ENCODE results near the gene NMD3.
"Not testable (repeated sequence)": the region's sequence is repeated elsewhere in the genome, so short reads cannot be mapped to it uniquely, and the experiment has no call there.

NMD3 gene

DNA sequence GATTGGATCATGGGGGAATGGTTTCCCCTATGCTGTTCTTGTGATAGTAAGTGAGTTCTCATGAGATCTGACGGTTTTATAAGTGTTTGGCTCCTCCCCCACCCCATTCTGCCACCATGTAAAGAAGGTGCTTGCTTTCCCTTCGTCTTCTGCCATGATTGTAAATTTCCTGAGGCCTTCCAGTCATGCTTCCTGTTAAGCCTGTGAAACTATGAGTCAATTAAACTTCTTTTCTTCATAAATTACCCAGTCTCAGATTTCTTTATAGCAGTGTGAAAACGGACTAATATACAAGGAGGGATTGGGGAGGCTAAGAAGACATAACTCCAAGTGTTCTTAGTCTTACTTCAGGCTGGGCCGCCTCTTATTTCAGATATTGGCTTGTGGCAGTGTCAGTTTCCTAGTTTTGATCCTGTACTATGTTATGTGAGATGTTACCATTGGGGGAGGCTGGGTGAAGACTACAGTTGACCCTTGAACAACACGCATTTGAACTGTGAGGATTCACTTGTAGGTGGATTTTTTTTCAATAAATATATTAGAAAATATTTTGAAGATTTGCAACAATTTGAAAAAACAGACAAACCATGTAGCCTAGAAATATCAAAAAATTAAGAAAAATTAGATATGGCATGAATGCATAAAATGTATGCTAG lies 44.9 kb downstream of the NMD3 start:
- H3K27ac ChIP-seq (ENCODE audit: low read depth, low read length), result no peak overlapping the region
- no peaks in the 10 kb centered on the region for H3K9me3 ChIP-seq (ENCODE audit: control insufficient read depth, insufficient read depth, low read length)
- H3K9ac ChIP-seq (ENCODE audit: low read depth, low read length), result no peak overlapping the region
- no peaks in the 10 kb centered on the region for H3K27me3 ChIP-seq (ENCODE audit: control insufficient read depth, insufficient read depth, low read length)
- H3K36me3 ChIP-seq (ENCODE audit: control insufficient read depth, insufficient read depth, low read length), result no peaks in the 10 kb centered on the region
- no peak overlapping the region for H3K4me3 ChIP-seq (ENCODE audit: low read depth, low read length)
- no peaks in the 10 kb centered on the region for H3K4me1 ChIP-seq (ENCODE audit: control insufficient read depth, insufficient read depth, low read length)

DNA sequence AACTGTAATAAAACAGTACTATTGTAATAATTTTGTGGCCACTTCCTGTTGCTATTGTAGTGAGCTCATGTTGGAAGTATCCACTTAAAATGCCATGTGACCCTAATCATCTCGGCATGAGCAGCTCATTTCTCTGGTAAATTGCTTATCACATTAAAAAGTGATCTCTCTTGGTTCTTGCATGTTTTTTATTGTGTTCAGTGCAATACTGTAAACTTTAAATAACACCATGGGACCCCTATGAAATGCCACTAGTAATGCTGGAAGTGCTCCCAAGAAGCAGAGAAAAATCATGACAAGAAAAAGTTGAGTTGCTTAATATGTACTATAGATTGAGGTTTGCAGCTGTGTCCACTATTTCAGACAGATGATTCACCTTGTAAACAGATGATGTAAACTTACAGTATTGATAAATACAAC lies 45.6 kb downstream of the NMD3 start:
- no peak overlapping the region for H3K4me3 ChIP-seq (ENCODE audit: low read depth, low read length)
- H3K4me1 ChIP-seq (ENCODE audit: control insufficient read depth, insufficient read depth, low read length), result no peaks in the 10 kb centered on the region
- no peaks in the 10 kb centered on the region for H3K36me3 ChIP-seq (ENCODE audit: control insufficient read depth, insufficient read depth, low read length)
- no peak overlapping the region for H3K27ac ChIP-seq (ENCODE audit: low read depth, low read length)
- no peaks in the 10 kb centered on the region for H3K9me3 ChIP-seq (ENCODE audit: control insufficient read depth, insufficient read depth, low read length)
- no peaks in the 10 kb centered on the region for H3K27me3 ChIP-seq (ENCODE audit: control insufficient read depth, insufficient read depth, low read length)
- no peak overlapping the region for H3K9ac ChIP-seq (ENCODE audit: low read depth, low read length)

DNA sequence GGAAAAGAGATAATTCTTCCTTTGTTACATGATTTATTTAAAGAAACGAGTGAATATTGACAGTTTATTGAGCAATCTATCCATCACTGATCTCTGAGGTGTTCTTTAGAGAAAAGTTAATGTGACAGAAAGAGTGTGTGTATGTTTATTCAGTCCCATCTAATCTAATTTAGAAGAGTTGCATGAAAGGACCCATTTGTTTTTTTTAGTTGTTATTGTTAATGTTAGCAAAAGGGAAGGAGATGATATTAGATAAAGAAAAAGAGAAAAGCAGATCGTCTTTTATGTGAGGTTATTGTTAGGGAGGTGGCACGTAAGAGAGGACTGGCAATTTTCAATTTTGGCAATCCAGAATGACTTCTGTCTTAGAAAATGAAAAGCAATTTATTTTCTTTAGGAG lies 46.5 kb downstream of the NMD3 start:
- Histone ChIP-seq H3K4me1 (ENCODE audit: control insufficient read depth, insufficient read depth, low read length) (no peaks in the 10 kb centered on the region), H3K9me3 (ENCODE audit: control insufficient read depth, insufficient read depth, low read length) (no peaks in the 10 kb centered on the region), H3K27me3 (ENCODE audit: control insufficient read depth, insufficient read depth, low read length) (no peaks in the 10 kb centered on the region), H3K9ac (ENCODE audit: low read depth, low read length) (no peak overlapping the region), H3K4me3 (ENCODE audit: low read depth, low read length) (no peak overlapping the region), H3K27ac (ENCODE audit: low read depth, low read length) (no peak overlapping the region), H3K36me3 (ENCODE audit: control insufficient read depth, insufficient read depth, low read length) (no peaks in the 10 kb centered on the region)

DNA sequence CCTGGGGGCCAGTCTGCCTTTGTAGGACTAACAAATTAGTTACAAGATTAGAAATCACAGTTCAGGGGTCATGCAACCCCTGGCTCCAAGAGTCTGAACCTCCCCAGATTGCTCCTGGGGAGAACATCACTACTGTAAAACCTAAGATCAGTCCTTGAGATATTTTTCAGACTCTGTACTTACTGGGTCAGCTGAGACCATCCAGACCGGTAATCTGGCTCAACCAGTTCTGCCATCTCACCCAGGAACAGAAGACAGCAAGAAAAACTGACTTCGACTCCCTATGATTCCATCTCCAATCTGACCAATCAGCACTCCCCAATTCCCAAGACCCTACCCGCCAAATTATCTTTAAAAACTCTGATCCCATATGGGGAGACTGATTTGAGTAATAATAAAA lies 47.5 kb downstream of the NMD3 start:
- H3K4me1 ChIP-seq (ENCODE audit: control insufficient read depth, insufficient read depth, low read length), result no peaks in the 10 kb centered on the region
- no peak overlapping the region for H3K9ac ChIP-seq (ENCODE audit: low read depth, low read length)
- no peaks in the 10 kb centered on the region for H3K36me3 ChIP-seq (ENCODE audit: control insufficient read depth, insufficient read depth, low read length)
- H3K27me3 ChIP-seq (ENCODE audit: control insufficient read depth, insufficient read depth, low read length), result no peaks in the 10 kb centered on the region
- H3K4me3 ChIP-seq (ENCODE audit: low read depth, low read length), result no peak overlapping the region
- H3K9me3 ChIP-seq (ENCODE audit: control insufficient read depth, insufficient read depth, low read length), result no peaks in the 10 kb centered on the region
- H3K27ac ChIP-seq (ENCODE audit: low read depth, low read length), result no peak overlapping the region

DNA sequence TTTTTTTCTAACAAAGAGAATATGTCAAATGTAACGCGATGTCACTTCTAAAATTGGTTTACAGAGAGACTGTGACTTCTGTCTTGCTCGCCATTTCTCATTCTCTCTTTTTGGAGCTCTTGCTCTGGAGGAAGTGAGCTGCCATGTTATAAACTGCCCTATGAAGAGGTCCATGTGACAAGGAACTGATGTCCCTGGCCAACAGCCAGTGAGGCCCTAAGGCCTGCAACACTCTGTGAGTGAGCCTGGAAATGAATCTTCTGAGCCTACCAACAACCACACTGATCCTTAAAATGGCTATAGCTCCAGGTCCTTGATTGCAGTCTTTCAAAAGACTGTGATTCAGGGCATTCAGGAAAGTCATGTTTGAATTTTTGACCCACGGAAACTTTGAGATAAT lies 49.9 kb downstream of the NMD3 start:
- Histone ChIP-seq H3K9ac (ENCODE audit: low read depth, low read length) (no peak overlapping the region), H3K4me1 (ENCODE audit: control insufficient read depth, insufficient read depth, low read length) (no peaks in the 10 kb centered on the region), H3K4me3 (ENCODE audit: low read depth, low read length) (no peak overlapping the region), H3K36me3 (ENCODE audit: control insufficient read depth, insufficient read depth, low read length) (no peaks in the 10 kb centered on the region), H3K27me3 (ENCODE audit: control insufficient read depth, insufficient read depth, low read length) (no peaks in the 10 kb centered on the region), H3K9me3 (ENCODE audit: control insufficient read depth, insufficient read depth, low read length) (no peaks in the 10 kb centered on the region), H3K27ac (ENCODE audit: low read depth, low read length) (no peak overlapping the region)

DNA sequence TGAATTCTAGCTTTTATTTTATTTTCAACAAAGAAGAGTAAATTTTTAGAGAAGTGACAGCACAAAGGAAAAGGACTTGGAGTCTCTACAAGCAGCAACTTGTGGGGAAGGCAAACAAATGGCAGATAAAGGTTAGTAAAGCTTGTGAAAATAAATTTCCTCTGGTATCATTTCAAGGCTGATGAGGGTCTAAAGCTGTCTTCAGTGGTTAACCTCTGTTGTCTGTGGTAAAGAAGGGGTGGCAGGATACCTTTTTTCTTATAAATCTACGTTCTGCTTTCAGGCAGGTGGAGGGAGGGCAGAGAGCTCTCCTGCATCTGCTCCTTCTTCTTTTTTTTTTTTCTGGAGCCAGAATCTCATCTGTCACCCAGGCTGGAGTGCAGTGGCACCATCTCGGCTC lies 50.5 kb downstream of the NMD3 start:
- H3K9ac ChIP-seq (ENCODE audit: low read depth, low read length), result no peak overlapping the region
- no peaks in the 10 kb centered on the region for H3K4me1 ChIP-seq (ENCODE audit: control insufficient read depth, insufficient read depth, low read length)
- peaks cover 4% of the 10 kb centered on the region; the same call in 1 of the 2 replicates for H3K9me3 ChIP-seq (ENCODE audit: control insufficient read depth, insufficient read depth, low read length)
- no peaks in the 10 kb centered on the region for H3K27me3 ChIP-seq (ENCODE audit: control insufficient read depth, insufficient read depth, low read length)
- no peak overlapping the region for H3K27ac ChIP-seq (ENCODE audit: low read depth, low read length)
- H3K4me3 ChIP-seq (ENCODE audit: low read depth, low read length), result no peak overlapping the region
- H3K36me3 ChIP-seq (ENCODE audit: control insufficient read depth, insufficient read depth, low read length), result no peaks in the 10 kb centered on the region

DNA sequence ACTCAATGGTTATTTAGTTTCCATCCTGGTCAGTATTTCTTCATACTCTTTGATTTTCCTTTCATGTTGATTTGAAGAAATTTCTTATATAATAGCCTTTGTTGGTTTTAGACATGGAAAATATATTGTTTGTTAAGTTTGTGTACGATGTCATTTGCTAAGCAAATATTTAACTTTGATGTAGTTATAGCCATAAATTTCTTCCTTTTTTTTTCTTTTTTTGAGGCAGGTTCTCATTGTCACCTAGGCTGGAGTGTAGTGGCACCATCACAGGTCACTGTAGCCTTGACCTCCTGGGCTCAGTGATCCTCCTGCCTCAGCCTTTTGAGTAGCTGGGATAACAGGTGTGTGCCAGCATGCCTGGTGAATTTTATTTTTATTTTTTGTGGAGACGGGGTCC lies 51.4 kb downstream of the NMD3 start:
- no peaks in the 10 kb centered on the region for H3K36me3 ChIP-seq (ENCODE audit: control insufficient read depth, insufficient read depth, low read length)
- no peak overlapping the region for H3K9ac ChIP-seq (ENCODE audit: low read depth, low read length)
- H3K9me3 ChIP-seq (ENCODE audit: control insufficient read depth, insufficient read depth, low read length), result peaks cover 4% of the 10 kb centered on the region; the same call in 1 of the 2 replicates
- H3K4me3 ChIP-seq (ENCODE audit: low read depth, low read length), result no peak overlapping the region
- H3K27me3 ChIP-seq (ENCODE audit: control insufficient read depth, insufficient read depth, low read length), result no peaks in the 10 kb centered on the region
- H3K27ac ChIP-seq (ENCODE audit: low read depth, low read length), result no peak overlapping the region
- H3K4me1 ChIP-seq (ENCODE audit: control insufficient read depth, insufficient read depth, low read length), result no peaks in the 10 kb centered on the region

DNA sequence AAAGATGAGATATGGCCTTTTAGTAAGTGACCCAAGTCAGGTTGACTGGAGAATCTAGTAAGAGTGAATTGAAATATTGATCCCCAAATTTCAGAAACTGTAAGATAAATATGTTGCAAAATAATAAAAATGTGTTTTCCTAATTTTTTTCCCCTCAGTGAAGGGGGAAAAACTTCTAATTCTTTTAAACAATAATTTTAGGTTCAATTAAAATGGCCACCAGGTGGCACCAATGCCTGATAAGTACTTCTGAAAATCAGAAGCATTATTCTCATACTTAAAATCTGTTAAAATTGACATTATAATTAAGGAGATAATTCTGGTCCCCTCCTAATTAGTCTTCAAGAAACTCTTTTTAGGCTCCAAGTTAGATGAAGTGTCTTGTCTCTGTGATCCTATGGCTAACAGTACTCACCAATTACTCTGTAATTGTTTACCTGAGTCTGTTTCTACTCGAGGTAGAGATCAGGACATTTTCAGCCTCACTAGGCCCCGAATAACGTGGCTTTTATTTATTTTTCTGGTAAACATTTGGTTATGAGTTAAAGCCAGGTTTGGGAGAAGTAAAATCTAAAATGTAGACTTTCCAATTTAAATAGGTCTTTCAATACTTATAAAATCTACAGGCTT lies 52.6 kb downstream of the NMD3 start:
- Histone ChIP-seq H3K36me3 (ENCODE audit: control insufficient read depth, insufficient read depth, low read length) (no peaks in the 10 kb centered on the region), H3K9me3 (ENCODE audit: control insufficient read depth, insufficient read depth, low read length) (peaks cover 14% of the 10 kb centered on the region), H3K27me3 (ENCODE audit: control insufficient read depth, insufficient read depth, low read length) (no peaks in the 10 kb centered on the region), H3K27ac (ENCODE audit: low read depth, low read length) (no peak overlapping the region), H3K9ac (ENCODE audit: low read depth, low read length) (no peak overlapping the region), H3K4me3 (ENCODE audit: low read depth, low read length) (no peak overlapping the region), H3K4me1 (ENCODE audit: control insufficient read depth, insufficient read depth, low read length) (no peaks in the 10 kb centered on the region)

DNA sequence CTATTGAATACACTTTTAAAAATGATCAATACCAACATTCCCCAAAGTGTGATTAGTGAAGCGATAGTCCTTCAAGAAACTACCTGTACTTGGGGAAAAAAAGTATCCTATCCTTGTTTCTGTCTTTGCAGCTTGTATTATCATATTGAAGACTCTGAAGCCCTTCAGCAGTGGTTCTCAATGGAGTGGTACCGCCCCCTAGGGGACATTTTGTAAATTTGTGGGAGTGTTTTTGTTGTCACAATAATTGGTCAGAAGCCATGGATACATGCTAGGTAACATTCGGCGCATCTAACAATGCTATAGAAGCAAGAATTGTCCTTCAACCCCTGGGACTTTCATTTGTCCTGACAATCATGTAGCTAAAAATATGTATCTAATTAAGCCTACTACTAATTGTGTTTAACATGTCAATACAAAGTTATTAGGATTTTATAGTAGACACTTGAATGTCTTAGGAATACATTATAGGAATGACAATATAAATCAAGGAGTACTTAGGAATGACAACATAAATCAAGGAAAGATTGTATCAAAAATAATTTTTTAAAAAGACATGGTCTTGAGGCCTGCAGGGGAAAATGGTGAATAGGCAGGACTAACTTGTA lies 53.7 kb downstream of the NMD3 start:
- H3K27ac ChIP-seq (ENCODE audit: low read depth, low read length), result no peak overlapping the region
- no peaks in the 10 kb centered on the region for H3K27me3 ChIP-seq (ENCODE audit: control insufficient read depth, insufficient read depth, low read length)
- no peaks in the 10 kb centered on the region for H3K4me1 ChIP-seq (ENCODE audit: control insufficient read depth, insufficient read depth, low read length)
- no peak overlapping the region for H3K9ac ChIP-seq (ENCODE audit: low read depth, low read length)
- no peaks in the 10 kb centered on the region for H3K36me3 ChIP-seq (ENCODE audit: control insufficient read depth, insufficient read depth, low read length)
- peaks cover 22% of the 10 kb centered on the region for H3K9me3 ChIP-seq (ENCODE audit: control insufficient read depth, insufficient read depth, low read length)
- H3K4me3 ChIP-seq (ENCODE audit: low read depth, low read length), result no peak overlapping the region

DNA sequence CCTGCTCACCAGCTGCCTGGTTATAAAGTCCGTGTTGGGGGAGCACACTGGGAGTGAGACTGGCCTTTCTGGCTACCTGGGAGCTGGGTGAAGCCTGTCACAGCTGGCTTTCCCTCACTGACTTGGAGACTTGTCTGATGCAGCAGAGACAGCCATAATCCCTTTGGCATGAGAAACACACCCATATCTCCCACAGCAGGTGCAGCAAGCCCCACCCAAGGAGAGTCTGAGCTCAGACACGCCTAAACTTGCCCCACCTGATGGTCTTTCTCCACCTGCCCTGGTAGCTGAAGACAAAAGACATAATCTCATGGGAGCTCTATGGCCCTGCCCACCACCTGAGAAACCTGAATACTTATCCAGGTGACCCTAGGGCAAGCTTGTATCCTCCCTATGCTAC lies 54.8 kb downstream of the NMD3 start:
- Histone ChIP-seq H3K27ac (ENCODE audit: low read depth, low read length) (no peak overlapping the region), H3K9ac (ENCODE audit: low read depth, low read length) (no peak overlapping the region), H3K4me1 (ENCODE audit: control insufficient read depth, insufficient read depth, low read length) (no peaks in the 10 kb centered on the region), H3K36me3 (ENCODE audit: control insufficient read depth, insufficient read depth, low read length) (no peaks in the 10 kb centered on the region), H3K27me3 (ENCODE audit: control insufficient read depth, insufficient read depth, low read length) (no peaks in the 10 kb centered on the region), H3K9me3 (ENCODE audit: control insufficient read depth, insufficient read depth, low read length) (peaks cover 22% of the 10 kb centered on the region), H3K4me3 (ENCODE audit: low read depth, low read length) (no peak overlapping the region)

DNA sequence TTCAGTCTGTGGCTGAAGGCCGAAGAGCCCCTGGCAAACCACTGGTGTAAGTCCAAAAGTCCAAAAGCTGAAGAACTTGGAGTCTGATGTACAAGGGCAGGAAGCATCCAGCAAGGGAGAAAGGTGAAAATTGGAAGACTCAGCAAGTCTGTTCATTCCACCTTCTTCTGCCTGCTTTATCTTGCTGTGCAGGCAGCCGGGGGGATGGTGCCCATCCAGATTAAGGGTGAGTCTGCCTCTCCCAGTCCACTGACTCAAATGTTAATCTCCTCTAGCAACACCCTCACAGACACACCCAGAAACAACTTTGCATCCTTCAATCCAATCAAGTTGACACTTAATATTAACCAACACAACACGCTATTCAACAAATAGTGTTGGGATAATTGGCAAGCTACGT lies 61.3 kb downstream of the NMD3 start:
- not testable (repeated sequence) for H3K4me1 ChIP-seq (ENCODE audit: control insufficient read depth, insufficient read depth, low read length); H3K9ac ChIP-seq (ENCODE audit: low read depth, low read length); H3K27ac ChIP-seq (ENCODE audit: low read depth, low read length); H3K36me3 ChIP-seq (ENCODE audit: control insufficient read depth, insufficient read depth, low read length); H3K4me3 ChIP-seq (ENCODE audit: low read depth, low read length); H3K27me3 ChIP-seq (ENCODE audit: control insufficient read depth, insufficient read depth, low read length)
- peaks cover 18% of the 10 kb centered on the region for H3K9me3 ChIP-seq (ENCODE audit: control insufficient read depth, insufficient read depth, low read length)

All from HUES48 (cell line).